ENCODE data around the gene AKAP3. TPM values are rescaled to one million over a fixed set of nuclear protein-coding genes. Genes with fewer than 3 reads are reported as not detected.
A peak's percentile ranks its signal among the peaks of the same experiment; 100 is the strongest.

The AKAP3 gene
- total and polyA plus RNA-seq, 2 donors = 0.76 to 1.1 TPM

DNA sequence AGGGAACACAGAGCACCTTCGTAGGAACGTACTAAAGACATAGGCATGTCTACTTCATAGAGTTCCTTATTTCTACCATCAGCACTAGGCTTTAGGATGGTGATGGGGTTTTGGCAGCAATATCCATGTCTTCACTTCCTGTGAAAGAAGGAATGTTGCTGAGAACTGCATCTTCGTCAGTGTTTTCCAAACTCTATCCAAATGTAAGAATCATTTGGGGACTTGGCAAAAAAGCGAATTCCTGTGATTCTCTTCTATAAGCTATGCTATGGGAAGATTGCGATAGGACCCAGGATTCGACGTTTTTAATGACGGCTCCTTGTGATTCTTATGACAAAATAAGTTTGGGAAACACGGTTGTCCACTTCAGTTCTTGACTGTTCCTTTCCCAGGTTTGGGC, 39.8 kb downstream of the AKAP3 start:
- 97% methylated on average over 9 of the region's 9 CpGs for WGBS
- H3K27me3 ChIP-seq (ENCODE audit: control insufficient read depth in 2 of 2, insufficient read depth in 1 of 2, low read length in 1 of 2) = no peaks in the 10 kb centered on the region
- no peak overlapping the region for H3K4me3 ChIP-seq (ENCODE audit: low read length in 2 of 2)
- no peak overlapping the region for H3K27ac ChIP-seq (ENCODE audit: low read depth in 1 of 2, low read length in 1 of 2)
- DNase-seq (ENCODE audit: low read depth in 6 of 9, low spot score in 9 of 9) = no peak
- H3K36me3 ChIP-seq (ENCODE audit: control insufficient read depth in 2 of 2, insufficient read depth in 2 of 2, low read length in 1 of 2) = peaks cover 14 to 30% of the 10 kb centered on the region in 2 donors
- H3K9me3 ChIP-seq (ENCODE audit: control insufficient read depth in 2 of 2, insufficient read depth in 1 of 2, low read length in 1 of 2) = no peaks in the 10 kb centered on the region
- H3K4me1 ChIP-seq (ENCODE audit: control insufficient read depth in 2 of 2, insufficient read depth in 2 of 2, low read length in 2 of 2) = peaks cover 0 to 3% of the 10 kb centered on the region in 2 donors

DNA sequence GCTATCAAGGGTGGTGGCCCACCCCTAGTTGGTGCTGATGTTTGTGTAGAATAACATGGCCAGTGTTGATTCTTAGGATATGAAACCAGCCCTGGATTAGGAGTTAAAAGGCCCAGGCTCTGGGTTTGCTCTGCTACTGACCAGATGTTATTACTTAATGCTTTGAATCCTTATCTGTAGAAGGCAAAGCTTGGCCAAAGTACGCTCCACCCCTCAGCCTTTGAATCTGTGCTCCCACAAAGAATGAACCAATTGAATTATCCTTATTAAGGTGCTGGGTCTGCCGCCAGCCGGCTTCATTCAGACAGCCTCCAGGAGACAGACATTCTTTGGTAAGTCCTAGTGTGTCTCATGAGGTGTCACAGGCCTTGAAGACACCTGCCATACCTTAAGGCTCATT, 41.8 kb downstream of the AKAP3 start:
- no peak for DNase-seq (ENCODE audit: low read depth in 6 of 9, low spot score in 9 of 9)
- Histone ChIP-seq H3K36me3 (ENCODE audit: control insufficient read depth in 2 of 2, insufficient read depth in 2 of 2, low read length in 1 of 2) (peaks cover 7 to 17% of the 10 kb centered on the region in 2 donors), H3K27ac (ENCODE audit: low read depth in 1 of 2, low read length in 1 of 2) (no peak overlapping the region), H3K27me3 (ENCODE audit: control insufficient read depth in 2 of 2, insufficient read depth in 1 of 2, low read length in 1 of 2) (no peaks in the 10 kb centered on the region), H3K4me3 (ENCODE audit: low read length in 2 of 2) (no peak overlapping the region), H3K9me3 (ENCODE audit: control insufficient read depth in 2 of 2, insufficient read depth in 1 of 2, low read length in 1 of 2) (no peaks in the 10 kb centered on the region), H3K4me1 (ENCODE audit: control insufficient read depth in 2 of 2, insufficient read depth in 2 of 2, low read length in 2 of 2) (peaks cover 0 to 3% of the 10 kb centered on the region in 2 donors)
- WGBS = 99% methylated on average over 3 of the region's 3 CpGs

- 1% methylated on average over 25 of the region's 25 CpGs for WGBS
- H3K4me1 ChIP-seq (ENCODE audit: control insufficient read depth in 2 of 2, insufficient read depth in 2 of 2, low read length in 2 of 2) = peaks cover 0 to 3% of the 10 kb centered on the region in 2 donors
- H3K36me3 ChIP-seq (ENCODE audit: control insufficient read depth in 2 of 2, insufficient read depth in 2 of 2, low read length in 1 of 2) = peaks cover 0 to 6% of the 10 kb centered on the region in 2 donors
- peak overlapping the region; percentile 68 to 84 for H3K4me3 ChIP-seq (ENCODE audit: low read length in 2 of 2)
- H3K27me3 ChIP-seq (ENCODE audit: control insufficient read depth in 2 of 2, insufficient read depth in 1 of 2, low read length in 1 of 2) = no peaks in the 10 kb centered on the region
- H3K27ac ChIP-seq (ENCODE audit: low read depth in 1 of 2, low read length in 1 of 2) = peak overlapping the region in 1 of 2 donors; percentile 23
- no peaks in the 10 kb centered on the region for H3K9me3 ChIP-seq (ENCODE audit: control insufficient read depth in 2 of 2, insufficient read depth in 1 of 2, low read length in 1 of 2)
- peak; percentile 54 to 88 (median 73) for DNase-seq (ENCODE audit: low read depth in 6 of 9, low spot score in 9 of 9)
Observed at GRCh38 chr12:4604684-4605193, 44.1 kb downstream of the AKAP3 start.

DNA sequence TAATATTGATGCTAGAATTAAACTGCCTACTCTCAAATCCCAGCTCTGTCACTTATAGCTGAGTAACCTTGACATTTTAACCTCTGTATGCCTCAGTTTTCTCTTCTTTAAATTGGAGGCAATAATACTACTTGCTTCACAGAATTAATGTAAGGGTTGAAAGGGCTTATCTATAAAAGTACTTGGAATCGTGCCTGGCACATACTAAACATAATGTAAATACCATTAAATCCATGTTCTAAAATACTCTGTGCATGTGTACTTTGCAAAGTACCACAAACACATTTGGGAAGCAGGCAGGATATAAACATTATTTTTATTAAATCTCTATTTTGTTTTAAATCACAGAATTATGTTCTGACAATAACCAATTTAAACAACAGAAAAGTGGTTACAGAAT, 44.9 kb downstream of the AKAP3 start:
- 68% methylated on average over 1 of the region's 1 CpG for WGBS
- H3K4me1 ChIP-seq (ENCODE audit: control insufficient read depth in 2 of 2, insufficient read depth in 2 of 2, low read length in 2 of 2) = peaks cover 0 to 3% of the 10 kb centered on the region in 2 donors
- no peak for DNase-seq (ENCODE audit: low read depth in 6 of 9, low spot score in 9 of 9)
- no peaks in the 10 kb centered on the region for H3K27me3 ChIP-seq (ENCODE audit: control insufficient read depth in 2 of 2, insufficient read depth in 1 of 2, low read length in 1 of 2)
- no peak overlapping the region for H3K4me3 ChIP-seq (ENCODE audit: low read length in 2 of 2)
- H3K9me3 ChIP-seq (ENCODE audit: control insufficient read depth in 2 of 2, insufficient read depth in 1 of 2, low read length in 1 of 2) = no peaks in the 10 kb centered on the region
- no peak overlapping the region for H3K27ac ChIP-seq (ENCODE audit: low read depth in 1 of 2, low read length in 1 of 2)
- peaks cover 0 to 6% of the 10 kb centered on the region in 2 donors for H3K36me3 ChIP-seq (ENCODE audit: control insufficient read depth in 2 of 2, insufficient read depth in 2 of 2, low read length in 1 of 2)

GRCh38 chr12:4603421-4603820, 45.4 kb downstream of the AKAP3 start:
- Histone ChIP-seq H3K9me3 (ENCODE audit: control insufficient read depth in 2 of 2, insufficient read depth in 1 of 2, low read length in 1 of 2) (no peaks in the 10 kb centered on the region), H3K27me3 (ENCODE audit: control insufficient read depth in 2 of 2, insufficient read depth in 1 of 2, low read length in 1 of 2) (no peaks in the 10 kb centered on the region), H3K4me1 (ENCODE audit: control insufficient read depth in 2 of 2, insufficient read depth in 2 of 2, low read length in 2 of 2) (peaks cover 0 to 3% of the 10 kb centered on the region in 2 donors), H3K36me3 (ENCODE audit: control insufficient read depth in 2 of 2, insufficient read depth in 2 of 2, low read length in 1 of 2) (peaks cover 0 to 6% of the 10 kb centered on the region in 2 donors), H3K27ac (ENCODE audit: low read depth in 1 of 2, low read length in 1 of 2) (no peak overlapping the region), H3K4me3 (ENCODE audit: low read length in 2 of 2) (no peak overlapping the region)
- 80% methylated on average over 7 of the region's 7 CpGs for WGBS
- DNase-seq (ENCODE audit: low read depth in 6 of 9, low spot score in 9 of 9) = no peak

DNA sequence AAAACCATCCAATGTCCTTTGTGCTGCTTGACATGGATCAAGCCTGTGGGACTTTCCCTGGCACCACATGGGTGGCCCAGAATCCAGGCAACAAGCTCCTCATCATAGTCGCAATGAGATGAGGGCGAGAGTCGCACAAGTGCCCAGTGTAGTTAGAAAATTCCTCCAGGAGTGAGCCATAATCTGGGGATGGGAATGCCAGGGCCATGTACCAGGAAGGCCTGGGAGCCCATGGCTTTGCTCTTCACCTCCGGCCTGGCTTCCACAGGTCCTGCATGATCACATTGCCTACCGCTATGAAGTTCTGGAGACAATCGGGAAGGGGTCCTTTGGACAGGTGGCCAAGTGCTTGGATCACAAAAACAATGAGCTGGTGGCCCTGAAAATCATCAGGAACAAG, 53.0 kb downstream of the AKAP3 start:
- Histone ChIP-seq H3K9me3 (ENCODE audit: control insufficient read depth in 2 of 2, insufficient read depth in 1 of 2, low read length in 1 of 2) (no peaks in the 10 kb centered on the region), H3K27ac (ENCODE audit: low read depth in 1 of 2, low read length in 1 of 2) (no peak overlapping the region), H3K36me3 (ENCODE audit: control insufficient read depth in 2 of 2, insufficient read depth in 2 of 2, low read length in 1 of 2) (no peaks in the 10 kb centered on the region), H3K27me3 (ENCODE audit: control insufficient read depth in 2 of 2, insufficient read depth in 1 of 2, low read length in 1 of 2) (no peaks in the 10 kb centered on the region), H3K4me3 (ENCODE audit: low read length in 2 of 2) (no peak overlapping the region), H3K4me1 (ENCODE audit: control insufficient read depth in 2 of 2, insufficient read depth in 2 of 2, low read length in 2 of 2) (no peaks in the 10 kb centered on the region)
- WGBS = 98% methylated on average over 6 of the region's 6 CpGs
- DNase-seq (ENCODE audit: low read depth in 6 of 9, low spot score in 9 of 9) = no peak

DNA sequence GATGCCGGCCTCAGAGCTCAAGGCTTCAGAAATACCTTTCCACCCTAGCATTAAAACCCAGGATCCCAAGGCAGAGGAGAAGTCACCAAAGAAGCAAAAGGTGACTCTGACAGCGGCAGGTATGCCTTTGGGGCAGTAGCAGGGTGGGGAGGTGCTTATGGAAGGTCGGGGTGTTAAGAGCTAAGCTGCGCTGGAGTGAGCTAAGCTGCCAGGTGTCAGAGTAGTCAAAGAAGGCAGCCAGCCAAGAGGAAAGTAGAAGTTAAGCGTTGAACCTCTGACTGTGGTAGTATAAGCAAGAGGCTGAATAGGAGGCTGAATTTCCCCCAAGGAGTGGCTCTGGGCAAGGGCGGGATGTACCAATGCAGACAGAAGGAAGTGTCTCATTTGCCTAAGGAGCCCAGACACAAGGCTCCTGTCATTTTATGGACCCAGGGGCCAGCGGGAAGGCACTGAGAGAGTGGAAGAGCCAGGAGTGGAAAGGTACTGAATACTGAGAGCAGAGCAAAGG, 57.6 kb downstream of the AKAP3 start:
- Histone ChIP-seq H3K36me3 (ENCODE audit: control insufficient read depth in 2 of 2, insufficient read depth in 2 of 2, low read length in 1 of 2) (no peaks in the 10 kb centered on the region), H3K9me3 (ENCODE audit: control insufficient read depth in 2 of 2, insufficient read depth in 1 of 2, low read length in 1 of 2) (no peaks in the 10 kb centered on the region), H3K27me3 (ENCODE audit: control insufficient read depth in 2 of 2, insufficient read depth in 1 of 2, low read length in 1 of 2) (no peaks in the 10 kb centered on the region), H3K4me1 (ENCODE audit: control insufficient read depth in 2 of 2, insufficient read depth in 2 of 2, low read length in 2 of 2) (no peaks in the 10 kb centered on the region), H3K4me3 (ENCODE audit: low read length in 2 of 2) (no peak overlapping the region), H3K27ac (ENCODE audit: low read depth in 1 of 2, low read length in 1 of 2) (no peak overlapping the region)
- 85% methylated on average over 7 of the region's 7 CpGs for WGBS
- DNase-seq (ENCODE audit: low read depth in 6 of 9, low spot score in 9 of 9) = no peak

- 91% methylated on average over 2 of the region's 2 CpGs for WGBS
- DNase-seq (ENCODE audit: low read depth in 6 of 9, low spot score in 9 of 9) = no peak
- Histone ChIP-seq H3K27ac (ENCODE audit: low read depth in 1 of 2, low read length in 1 of 2) (no peak overlapping the region), H3K36me3 (ENCODE audit: control insufficient read depth in 2 of 2, insufficient read depth in 2 of 2, low read length in 1 of 2) (no peaks in the 10 kb centered on the region), H3K27me3 (ENCODE audit: control insufficient read depth in 2 of 2, insufficient read depth in 1 of 2, low read length in 1 of 2) (no peaks in the 10 kb centered on the region), H3K4me3 (ENCODE audit: low read length in 2 of 2) (no peak overlapping the region), H3K9me3 (ENCODE audit: control insufficient read depth in 2 of 2, insufficient read depth in 1 of 2, low read length in 1 of 2) (no peaks in the 10 kb centered on the region), H3K4me1 (ENCODE audit: control insufficient read depth in 2 of 2, insufficient read depth in 2 of 2, low read length in 2 of 2) (no peaks in the 10 kb centered on the region)
Observed at GRCh38 chr12:4589941-4590340, 58.9 kb downstream of the AKAP3 start.

DNA sequence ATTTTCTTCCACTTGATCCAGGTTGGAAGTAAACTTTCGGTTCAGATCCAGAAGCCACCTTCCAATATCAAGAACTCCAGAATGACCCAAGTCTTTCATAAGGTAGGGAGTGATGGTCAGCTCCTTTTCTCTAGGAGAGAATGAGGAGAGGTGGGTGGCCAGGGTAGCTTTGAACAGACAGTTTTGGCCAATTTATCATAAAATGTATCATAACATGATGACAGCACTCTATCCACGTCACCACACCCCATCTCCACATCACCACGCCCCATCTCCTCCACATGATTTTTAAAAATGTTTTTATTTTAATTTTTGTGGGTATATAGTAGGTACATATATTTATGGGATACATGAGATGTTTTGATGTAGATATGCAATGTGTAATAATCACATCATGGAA, 59.9 kb downstream of the AKAP3 start:
- no peak overlapping the region for H3K4me3 ChIP-seq (ENCODE audit: low read length in 2 of 2)
- H3K27ac ChIP-seq (ENCODE audit: low read depth in 1 of 2, low read length in 1 of 2) = no peak overlapping the region
- 94% methylated on average over 3 of the region's 3 CpGs for WGBS
- no peaks in the 10 kb centered on the region for H3K9me3 ChIP-seq (ENCODE audit: control insufficient read depth in 2 of 2, insufficient read depth in 1 of 2, low read length in 1 of 2)
- no peak for DNase-seq (ENCODE audit: low read depth in 6 of 9, low spot score in 9 of 9)
- no peaks in the 10 kb centered on the region for H3K4me1 ChIP-seq (ENCODE audit: control insufficient read depth in 2 of 2, insufficient read depth in 2 of 2, low read length in 2 of 2)
- H3K36me3 ChIP-seq (ENCODE audit: control insufficient read depth in 2 of 2, insufficient read depth in 2 of 2, low read length in 1 of 2) = no peaks in the 10 kb centered on the region
- no peaks in the 10 kb centered on the region for H3K27me3 ChIP-seq (ENCODE audit: control insufficient read depth in 2 of 2, insufficient read depth in 1 of 2, low read length in 1 of 2)

Measured in thymus (tissue), 11 donors.